GM19239 (cell line): ENCODE data around the gene PFN3.
A peak's percentile ranks its signal among the peaks of the same experiment; 100 is the strongest.

ENCODE experiments used
- DNase-seq: peaks from one replicate; pipeline ENCODE4 v3.0.0; 2011; ENCODE audit warnings: low spot score; ENCODE audit not compliant: insufficient read length
- FAIRE-seq: peaks from 2 replicates; lab custom pipeline; 2011; peaks lifted over from hg19 to GRCh38; lab: Jason Lieb, UNC

The PFN3 gene

GRCh38 chr5:177439518-177440053 lies 39.1 kb upstream of the PFN3 start:
- DNase-seq, result no peak
- no peak for FAIRE-seq

- DNase-seq (no peak), FAIRE-seq (no peak)
Observed at GRCh38 chr5:177438468-177438867, 38.0 kb upstream of the PFN3 start.

- no peak for DNase-seq
- no peak for FAIRE-seq
Observed at GRCh38 chr5:177437623-177438022, 37.2 kb upstream of the PFN3 start.

GRCh38 chr5:177435847-177436536 lies 35.5 kb upstream of the PFN3 start:
- DNase-seq (no peak), FAIRE-seq (no peak)

- no peak for DNase-seq
- no peak for FAIRE-seq
Observed at GRCh38 chr5:177434942-177435738, 34.7 kb upstream of the PFN3 start.

- DNase-seq (no peak), FAIRE-seq (no peak)
Observed at GRCh38 chr5:177434437-177434836, 34.0 kb upstream of the PFN3 start.

GRCh38 chr5:177433658-177434217 lies 33.3 kb upstream of the PFN3 start:
- FAIRE-seq (no peak), DNase-seq (no peak)

- FAIRE-seq (no peak), DNase-seq (no peak)
Observed at GRCh38 chr5:177432839-177433657, 32.6 kb upstream of the PFN3 start.

GRCh38 chr5:177432143-177432838 lies 31.8 kb upstream of the PFN3 start:
- no peak for DNase-seq
- no peak for FAIRE-seq

- FAIRE-seq (peak; percentile 97), DNase-seq (no peak)
Observed at GRCh38 chr5:177431317-177432142, 31.1 kb upstream of the PFN3 start.

- FAIRE-seq (peak; percentile 74), DNase-seq (no peak)
Observed at GRCh38 chr5:177430972-177431316, 30.5 kb upstream of the PFN3 start.

GRCh38 chr5:177430140-177430951 lies 29.9 kb upstream of the PFN3 start:
- no peak for DNase-seq
- peak; percentile 81 for FAIRE-seq

- peak; percentile 83 for FAIRE-seq
- DNase-seq, result no peak
Observed at GRCh38 chr5:177429248-177430040, 29.0 kb upstream of the PFN3 start.

GRCh38 chr5:177428574-177429217 lies 28.2 kb upstream of the PFN3 start:
- no peak for DNase-seq
- FAIRE-seq, result no peak

GRCh38 chr5:177427919-177428573 lies 27.6 kb upstream of the PFN3 start:
- DNase-seq, result no peak
- peak; percentile 81 for FAIRE-seq

GRCh38 chr5:177427211-177427822 lies 26.9 kb upstream of the PFN3 start:
- no peak for DNase-seq
- no peak for FAIRE-seq
